T-helper 22 cell (primary cell): ENCODE data around the gene EP400.

Source experiments
- DNase-seq: peaks from one replicate; pipeline ENCODE4 v3.0.0-alpha.2; 2020; ENCODE audit warnings: low read depth

EP400 gene, protein sequence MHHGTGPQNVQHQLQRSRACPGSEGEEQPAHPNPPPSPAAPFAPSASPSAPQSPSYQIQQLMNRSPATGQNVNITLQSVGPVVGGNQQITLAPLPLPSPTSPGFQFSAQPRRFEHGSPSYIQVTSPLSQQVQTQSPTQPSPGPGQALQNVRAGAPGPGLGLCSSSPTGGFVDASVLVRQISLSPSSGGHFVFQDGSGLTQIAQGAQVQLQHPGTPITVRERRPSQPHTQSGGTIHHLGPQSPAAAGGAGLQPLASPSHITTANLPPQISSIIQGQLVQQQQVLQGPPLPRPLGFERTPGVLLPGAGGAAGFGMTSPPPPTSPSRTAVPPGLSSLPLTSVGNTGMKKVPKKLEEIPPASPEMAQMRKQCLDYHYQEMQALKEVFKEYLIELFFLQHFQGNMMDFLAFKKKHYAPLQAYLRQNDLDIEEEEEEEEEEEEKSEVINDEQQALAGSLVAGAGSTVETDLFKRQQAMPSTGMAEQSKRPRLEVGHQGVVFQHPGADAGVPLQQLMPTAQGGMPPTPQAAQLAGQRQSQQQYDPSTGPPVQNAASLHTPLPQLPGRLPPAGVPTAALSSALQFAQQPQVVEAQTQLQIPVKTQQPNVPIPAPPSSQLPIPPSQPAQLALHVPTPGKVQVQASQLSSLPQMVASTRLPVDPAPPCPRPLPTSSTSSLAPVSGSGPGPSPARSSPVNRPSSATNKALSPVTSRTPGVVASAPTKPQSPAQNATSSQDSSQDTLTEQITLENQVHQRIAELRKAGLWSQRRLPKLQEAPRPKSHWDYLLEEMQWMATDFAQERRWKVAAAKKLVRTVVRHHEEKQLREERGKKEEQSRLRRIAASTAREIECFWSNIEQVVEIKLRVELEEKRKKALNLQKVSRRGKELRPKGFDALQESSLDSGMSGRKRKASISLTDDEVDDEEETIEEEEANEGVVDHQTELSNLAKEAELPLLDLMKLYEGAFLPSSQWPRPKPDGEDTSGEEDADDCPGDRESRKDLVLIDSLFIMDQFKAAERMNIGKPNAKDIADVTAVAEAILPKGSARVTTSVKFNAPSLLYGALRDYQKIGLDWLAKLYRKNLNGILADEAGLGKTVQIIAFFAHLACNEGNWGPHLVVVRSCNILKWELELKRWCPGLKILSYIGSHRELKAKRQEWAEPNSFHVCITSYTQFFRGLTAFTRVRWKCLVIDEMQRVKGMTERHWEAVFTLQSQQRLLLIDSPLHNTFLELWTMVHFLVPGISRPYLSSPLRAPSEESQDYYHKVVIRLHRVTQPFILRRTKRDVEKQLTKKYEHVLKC (N-terminal part only)

DNA sequence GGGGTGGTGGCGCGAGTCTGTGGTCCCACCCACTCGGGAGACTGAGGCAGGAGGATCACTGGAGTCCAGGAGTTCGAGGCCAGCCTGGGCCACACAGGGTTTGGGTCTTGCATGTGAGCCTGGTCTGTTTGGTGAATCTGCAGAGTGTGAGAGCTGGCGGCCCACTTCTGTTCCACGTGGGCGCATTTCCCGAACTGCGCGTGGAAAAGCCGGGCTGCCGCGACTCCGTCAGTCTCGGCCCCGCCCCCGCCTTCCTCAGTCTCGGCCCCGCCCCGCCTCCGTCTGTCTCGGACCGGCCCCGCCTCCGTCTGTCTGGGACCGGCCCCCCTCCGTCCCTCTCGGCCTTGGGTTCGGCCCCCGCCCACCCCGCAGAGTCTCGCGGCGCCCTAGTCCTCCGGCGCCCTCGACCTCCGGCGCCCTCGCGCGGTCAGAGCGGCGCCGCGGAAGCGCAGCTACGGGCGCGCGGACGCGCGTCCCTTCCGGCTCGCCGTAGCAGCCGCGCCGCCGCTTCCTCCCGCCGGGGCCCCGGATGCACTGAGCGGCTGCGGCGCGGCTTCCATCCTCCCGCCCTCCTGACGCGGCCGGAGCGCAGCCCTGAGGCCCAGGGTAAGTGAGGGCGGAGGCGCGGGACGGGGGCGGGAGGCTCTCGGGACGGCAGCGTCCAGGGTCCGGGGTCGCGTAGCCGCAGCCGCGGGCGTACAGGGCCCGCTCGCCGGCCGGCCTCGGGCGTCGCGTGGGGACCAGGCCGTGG, at the start of gene EP400:
EP400 (plus strand) TSS at position 512 of the 751 bp plus-strand sequence. CDS start 10,678 bp downstream, outside the sequence.
- DNase-seq = peak; percentile 90

DNA sequence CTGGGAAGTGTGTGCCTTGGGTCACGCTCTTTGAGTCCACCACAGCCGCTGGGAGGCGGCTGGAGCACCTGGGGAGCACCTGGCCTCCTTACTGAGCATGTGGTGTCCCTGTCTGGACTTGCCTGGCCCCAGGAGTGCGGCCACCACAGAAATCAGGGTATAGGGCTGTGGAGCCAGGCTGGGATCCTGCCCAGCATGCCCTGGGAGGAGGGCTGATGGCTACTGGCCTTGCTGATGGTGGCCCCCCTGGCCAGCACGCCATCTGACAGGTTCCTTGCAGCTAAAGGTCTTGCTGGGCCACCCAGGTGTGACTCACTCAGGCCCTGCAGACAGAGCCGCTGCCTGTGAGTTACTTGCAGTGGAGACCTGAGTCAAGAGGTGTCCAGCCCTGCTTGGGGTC, 49.3 kb upstream of the EP400 start:
- no peak for DNase-seq

DNA sequence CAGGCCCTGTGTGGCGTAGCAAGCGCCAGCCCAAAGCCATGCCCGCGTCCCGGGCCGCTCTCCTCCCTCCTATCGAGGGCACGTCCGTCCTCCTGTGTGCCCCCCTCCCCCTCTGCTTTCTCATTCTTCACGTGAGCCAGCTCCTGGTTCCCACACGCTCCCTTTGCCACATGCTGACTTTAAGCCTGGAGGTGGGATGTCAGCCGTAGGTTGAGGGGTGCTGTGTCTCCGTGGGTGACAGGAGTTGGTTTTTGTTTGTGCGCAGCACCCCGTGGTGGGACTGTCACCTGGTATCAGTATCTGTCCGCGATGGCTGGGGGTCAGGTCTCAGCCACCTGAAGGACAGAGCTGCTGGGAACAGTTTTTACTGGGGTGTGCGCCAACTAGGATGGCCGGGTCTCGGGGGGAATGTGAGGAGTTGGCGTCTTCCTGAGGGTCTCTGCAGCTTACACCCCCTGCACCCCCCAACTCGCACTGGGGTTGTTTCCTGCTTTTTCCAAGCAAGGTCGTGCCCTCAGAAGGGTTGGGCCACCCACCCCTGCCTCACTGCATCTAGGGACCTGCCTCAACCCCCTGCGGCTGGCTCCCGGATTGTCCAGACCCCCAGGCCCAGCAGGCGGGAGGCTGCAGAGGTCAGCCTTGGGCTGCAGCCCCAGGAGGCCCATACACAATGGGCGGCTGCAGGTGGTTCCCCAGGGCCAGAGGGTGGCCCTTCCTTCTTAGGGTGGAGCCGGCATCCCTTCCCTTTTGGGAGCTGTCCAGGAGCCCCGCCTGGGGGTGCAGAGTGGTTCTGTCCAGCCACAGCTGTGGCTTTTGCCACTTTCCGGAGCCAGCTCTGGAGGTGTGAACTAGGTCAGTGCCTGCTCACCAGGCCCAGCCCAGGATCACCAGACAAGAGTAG, 48.1 kb upstream of the EP400 start:
- no peak for DNase-seq

DNA sequence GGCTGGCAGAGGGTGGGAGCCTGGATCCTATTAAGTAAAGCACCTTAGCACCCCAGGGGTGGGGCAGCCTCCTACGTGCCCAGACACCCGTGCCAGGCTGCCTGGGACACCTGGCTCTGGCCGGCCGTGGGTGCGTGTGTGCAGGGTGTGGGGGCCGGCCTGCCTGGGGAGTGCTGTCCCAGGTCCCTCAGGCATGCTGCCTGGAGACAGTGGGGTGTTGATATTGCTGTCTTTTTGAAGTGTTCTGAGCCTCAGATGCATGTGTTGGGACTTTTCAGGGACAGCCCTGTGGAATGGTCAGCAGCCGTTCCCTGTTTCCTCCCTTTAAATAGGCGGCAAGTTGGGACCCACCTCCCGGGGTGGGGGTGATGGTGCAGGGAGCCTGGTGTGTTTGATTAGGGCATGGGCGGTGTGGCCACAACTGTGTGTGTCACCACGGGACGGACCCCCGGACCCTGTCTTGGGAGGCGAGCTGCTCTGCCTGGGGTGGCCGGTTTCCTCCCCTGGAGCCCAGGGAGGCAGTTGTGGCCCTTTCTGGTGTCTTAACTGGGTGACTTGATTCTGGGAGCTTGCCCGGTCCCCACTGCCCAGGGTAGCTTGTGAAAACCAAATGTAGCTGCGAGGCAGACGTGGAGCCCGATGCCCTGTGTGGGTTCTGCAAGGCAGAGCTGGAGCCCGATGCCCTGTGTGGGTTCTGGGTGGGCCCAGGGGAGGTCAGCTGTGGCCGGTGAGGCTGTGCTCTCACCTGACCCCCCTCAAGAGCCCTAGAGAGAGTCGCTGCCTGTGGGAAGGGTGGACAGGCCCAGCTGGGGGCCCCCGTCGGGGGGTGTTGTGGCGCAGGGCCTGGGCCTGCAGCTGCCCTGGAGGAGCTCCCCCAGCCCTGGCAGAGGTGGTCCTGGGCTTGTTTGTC, 47.2 kb upstream of the EP400 start:
- DNase-seq = no peak

DNA sequence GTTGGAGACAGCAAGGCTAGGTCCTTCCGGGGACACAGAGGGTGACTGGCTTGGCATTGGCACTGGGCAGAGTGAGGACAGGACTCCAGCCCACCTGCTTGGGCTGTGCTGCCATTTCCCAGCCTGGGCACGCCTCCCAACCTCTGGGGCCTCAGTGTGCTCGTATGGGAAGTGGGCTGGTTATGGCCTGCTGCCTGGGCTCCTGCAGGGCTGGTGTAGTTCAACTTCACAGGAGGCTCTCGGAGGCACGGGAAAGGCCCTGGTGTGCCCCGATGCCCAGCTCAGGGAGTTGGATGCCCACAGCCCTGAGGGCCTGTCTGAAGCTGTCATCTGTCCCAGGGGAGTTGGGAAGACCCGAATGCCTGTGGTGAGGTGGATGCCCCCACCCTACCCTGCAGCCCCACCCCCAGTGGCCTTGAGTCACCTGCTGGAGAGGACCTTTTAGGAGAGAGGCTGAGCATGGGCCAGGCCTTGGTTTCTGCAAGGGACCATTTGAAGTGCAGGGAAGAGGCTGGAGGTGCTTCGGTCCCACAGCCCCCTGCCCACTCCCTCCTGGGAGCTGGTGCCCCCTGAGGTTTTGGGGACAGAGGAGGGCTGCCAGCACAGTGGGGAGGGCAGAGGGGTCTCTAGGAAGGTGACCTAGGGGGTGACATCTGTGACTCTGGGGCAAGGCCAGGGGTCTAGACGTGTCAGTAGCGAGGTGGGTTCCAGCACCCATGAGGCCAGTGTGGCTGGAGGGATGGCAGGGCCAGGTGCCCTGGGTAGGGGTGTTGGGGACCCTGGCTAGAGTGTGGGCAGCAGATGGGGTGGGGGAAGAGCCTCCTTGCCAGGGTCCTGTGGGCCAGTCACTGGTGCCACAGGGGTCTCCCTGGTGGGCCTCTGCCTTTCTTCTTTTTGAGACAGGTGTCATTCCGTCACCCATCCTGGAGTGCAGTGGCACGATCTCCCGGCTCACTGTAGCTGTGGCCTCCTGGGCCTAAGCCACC, 46.2 kb upstream of the EP400 start:
- no peak for DNase-seq

DNA sequence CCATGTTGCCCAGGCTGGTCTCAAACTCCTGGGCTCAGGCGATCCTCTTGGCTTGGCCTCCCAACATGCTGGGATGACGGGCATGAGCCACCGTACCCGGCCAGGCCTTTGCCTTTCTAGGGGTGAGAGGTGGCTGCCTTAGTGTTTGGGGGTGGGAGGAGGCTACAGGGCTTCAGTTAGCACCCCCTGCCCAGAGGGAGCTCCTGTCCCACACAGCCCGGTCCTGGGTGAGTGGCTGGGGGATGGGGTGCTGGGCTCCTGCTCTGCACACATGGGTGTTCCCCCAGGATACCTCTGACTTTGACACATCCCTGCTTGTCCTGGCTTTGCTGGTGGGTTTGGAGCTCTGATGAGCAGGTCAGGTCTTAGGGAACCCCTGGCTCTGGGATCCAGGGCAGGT, 45.4 kb upstream of the EP400 start:
- DNase-seq = no peak

DNA sequence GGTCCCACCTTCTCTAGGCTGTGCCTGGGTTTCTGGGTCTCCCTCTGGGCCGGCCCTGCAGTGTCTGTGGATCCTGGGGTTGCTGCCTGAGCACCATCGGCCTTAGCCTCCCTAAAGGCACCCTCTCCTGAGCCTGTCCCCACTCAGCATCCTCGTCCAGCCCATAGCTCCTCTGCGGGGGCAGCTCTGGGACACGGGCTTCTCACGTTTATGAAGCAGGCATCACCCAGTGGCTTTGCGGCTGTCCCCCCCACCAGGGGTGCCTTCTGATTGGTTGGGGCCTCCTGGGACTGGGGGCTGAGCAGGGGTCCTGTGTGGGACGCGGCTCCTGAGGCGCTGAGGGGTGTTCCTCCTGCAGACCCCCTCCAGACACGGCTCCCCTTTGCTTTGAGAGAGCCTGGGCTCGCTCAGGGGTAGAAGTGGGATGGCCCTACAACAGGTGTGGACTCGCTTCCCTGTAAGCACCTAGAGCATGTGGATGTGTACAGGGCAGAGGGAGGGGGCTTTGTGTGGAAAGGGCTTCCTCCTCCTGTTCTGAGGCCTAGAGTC, 44.6 kb upstream of the EP400 start:
- no peak for DNase-seq

DNA sequence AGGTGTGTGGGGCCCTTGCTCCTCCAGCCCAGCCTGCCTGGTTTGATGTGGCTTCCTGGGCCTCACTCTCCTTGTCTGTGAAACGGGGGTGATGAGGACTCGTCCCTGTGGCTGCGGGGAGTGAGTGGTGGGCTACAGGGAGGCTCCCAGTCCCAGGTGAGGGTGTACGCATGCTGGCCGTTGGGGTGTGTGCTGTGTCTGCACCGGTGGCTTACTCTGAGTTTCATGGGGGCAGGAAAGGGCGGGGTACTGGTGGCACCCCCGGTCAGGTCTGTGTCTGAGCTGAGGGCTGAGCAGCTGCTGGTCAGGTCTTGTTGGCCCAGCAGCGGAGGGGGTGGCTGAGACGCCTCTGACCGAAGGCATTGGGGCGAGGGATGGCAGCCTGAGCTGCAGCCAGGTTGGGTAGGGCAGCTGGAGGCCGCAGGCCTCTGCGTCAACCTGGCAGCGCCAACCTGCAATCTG, 44.1 kb upstream of the EP400 start:
- no peak for DNase-seq

DNA sequence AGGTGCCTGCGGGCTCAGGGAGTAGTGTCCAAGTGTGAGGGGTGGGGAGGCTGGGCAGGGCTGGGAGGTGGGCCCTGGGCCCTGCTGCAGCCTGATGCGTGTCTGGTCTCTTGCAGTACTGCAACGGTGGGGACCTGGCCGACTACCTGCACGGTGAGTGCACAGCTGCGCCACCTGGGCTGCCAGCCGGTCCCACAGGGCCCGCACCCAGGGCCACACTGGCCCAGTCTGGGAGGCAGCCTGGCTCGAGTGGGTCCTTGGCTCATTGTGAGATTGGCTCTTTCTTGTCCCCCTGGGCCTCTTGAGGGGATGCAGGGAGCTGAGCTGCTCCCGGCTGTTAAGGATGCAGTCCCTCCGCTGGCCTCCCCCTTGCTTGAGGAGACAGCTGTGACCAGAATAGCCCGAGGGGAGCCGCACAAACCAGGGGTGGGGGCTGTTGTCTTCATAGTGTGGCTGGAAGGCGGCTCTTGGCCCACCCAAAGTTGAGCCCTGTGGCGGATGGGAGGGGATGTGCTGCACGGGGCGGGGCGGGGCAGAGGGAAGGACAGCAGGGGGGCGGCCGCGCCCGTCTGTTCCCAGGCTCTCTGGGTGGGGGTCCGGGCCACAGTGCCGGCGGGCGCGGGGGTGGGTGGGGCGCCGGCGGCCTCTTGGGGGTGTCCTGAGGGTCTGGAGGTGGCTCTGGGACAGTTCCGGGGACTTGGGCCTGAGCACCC, 42.2 kb upstream of the EP400 start:
- no peak for DNase-seq

DNA sequence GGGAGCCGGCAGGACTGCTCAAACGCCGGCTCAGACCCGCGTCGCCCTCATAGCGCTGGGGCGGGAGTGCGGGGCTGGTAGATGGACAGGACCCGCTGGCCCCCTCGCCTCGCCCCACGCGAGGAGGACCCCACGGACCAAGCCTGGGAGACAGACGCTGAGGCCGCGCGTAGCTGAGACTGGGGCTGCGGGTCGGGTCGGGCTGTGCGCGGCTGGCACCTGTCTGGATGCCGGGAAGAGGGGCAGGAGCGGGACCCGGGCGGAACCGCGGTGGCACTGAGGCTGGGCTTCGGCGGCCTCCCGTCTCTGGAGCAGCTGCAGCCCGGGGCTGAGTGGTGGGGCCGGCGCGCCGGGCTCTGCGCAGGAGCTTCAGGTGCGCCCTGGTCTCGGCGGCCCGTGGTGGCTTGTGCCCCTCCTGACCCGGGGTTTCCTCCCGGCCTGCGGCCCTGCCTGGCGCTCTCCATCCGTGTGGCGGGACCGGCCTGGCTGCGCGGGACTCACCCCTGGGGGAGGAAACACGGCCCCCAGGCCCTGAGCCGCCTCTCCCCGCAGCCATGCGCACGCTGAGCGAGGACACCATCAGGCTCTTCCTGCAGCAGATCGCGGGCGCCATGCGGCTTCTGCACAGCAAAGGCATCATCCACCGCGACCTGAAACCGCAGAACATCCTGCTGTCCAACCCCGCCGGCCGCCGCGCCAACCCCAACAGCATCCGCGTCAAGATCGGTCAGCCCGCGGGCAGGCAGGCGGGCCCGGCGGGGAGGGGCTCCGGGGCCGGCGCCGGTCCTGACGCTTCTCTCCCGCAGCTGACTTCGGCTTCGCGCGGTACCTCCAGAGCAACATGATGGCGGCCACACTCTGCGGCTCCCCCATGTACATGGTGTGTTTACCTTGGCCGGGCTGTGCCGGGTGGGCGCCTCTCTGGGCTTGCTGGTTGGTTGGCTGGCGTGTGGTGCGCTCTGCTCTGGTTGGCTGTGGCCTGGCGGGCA, 41.4 kb upstream of the EP400 start:
- DNase-seq = no peak

DNA sequence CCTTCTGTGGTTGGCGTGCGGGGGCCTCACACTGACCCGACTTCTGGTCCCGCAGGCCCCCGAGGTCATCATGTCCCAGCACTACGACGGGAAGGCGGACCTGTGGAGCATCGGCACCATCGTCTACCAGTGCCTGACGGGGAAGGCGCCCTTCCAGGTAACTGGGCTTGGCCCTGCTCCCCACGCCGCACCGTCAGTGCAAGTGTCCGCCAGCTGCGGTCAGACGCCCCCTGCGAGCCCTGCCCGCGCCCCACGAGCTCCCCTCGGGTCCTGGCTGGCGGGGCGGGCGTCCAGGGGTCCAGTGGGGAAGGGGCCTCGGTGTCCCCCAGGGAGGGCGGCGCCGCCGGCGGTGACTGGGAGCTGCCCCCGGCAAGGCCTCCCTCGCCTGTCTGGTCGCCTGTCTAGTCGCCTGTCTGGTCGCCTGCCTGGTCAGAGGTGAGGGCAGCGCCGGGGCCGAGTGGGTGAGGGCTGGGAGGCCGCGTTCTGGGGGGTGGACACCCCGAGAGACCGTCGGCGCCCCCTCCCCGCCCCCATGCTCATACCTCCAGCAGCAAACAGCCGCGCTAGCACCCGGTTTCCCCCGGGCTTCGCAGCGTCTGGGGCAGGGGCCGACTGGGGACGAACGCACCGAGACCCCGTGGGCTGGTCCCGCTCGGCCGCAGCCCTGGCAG, 40.5 kb upstream of the EP400 start:
- no peak for DNase-seq

DNA sequence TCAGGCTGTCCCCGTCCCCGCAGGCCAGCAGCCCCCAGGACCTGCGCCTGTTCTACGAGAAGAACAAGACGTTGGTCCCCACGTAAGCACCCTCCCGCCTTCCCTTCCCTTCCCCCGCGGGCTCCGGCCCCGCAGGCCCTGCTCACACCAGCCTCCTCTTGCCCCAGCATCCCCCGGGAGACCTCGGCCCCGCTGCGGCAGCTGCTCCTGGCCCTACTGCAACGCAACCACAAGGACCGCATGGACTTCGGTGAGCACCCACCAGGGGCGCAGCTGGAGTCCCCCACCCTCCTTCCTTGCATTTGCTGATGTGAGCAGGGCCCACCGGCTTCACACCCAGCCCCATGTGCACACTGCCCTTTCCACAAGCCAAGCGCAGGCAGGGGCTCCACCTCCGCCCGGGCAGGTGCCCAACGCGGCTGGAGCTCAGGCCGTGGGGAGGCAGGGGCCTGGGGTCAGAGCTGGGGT, 40.0 kb upstream of the EP400 start:
- no peak for DNase-seq

DNA sequence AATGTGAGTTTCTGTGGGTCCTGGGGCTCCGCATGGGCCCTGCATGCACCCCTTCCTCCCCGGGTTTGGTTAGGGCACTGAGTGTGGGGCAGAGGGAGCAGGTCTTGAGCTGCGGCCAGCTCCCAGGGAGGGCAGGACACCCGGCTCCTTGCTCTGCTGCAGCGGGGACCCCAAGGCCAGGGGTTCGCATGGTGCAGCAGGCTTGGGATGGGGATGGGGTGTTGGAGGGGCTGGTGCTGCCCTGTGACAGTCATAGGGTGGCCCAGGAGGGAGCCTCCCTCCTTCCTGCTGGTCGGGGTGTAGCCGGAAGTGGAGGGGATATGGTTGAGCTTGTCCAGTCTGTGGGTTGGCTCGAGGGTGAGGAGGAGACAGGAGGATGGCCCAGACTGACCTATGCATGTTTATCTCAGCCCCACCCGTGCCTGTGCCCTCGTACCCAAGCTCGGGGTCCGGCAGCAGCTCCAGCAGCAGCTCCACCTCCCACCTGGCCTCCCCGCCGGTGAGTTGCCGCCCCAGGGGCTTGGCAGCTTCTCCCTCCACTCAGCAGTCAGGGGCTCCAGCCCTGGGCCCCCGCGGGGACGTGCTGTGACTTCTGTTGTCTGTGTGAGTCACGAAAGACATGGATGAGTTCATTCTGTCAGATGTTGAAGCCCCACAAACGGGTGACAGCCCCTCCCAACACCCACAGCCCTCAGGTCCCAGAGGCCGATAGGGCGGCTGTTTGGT, 39.3 kb upstream of the EP400 start:
- no peak for DNase-seq

DNA sequence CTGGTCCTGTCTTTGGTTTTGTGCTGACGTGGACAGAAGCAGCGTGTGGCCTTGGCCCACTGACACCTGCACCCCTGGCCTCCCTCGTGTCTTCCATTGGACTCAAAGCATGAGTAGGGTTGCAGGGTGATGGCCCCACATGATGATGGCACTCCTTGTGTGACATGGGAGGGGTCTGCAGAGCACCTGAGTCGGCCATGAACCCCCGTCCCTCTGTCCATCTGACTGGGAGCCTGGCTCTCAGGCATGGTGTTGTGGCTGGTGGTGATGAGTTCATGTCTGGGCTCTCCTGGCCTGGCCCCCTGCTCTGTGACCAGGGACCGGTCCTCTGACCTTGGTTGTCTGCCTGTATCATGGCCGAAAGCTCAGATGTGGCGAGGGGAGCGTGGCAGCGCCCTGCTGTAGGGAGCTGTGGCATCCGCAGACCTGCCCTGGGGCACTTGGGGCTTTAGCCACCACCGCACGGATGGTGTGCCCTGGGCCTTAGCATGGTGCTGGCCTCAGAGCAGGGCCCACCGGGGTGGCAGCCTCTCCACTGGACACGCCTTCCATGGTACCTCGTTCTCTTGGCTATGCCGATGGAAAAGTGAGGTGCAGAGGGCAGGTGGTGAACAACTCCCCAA, 38.6 kb upstream of the EP400 start:
- no peak for DNase-seq
